Neuronal stem cell (in vitro differentiated cells): Measurements from ENCODE around the gene HEATR3.
A peak's percentile ranks its signal among the peaks of the same experiment; 100 is the strongest.

Experiments used
- DNase-seq: peaks from one replicate; pipeline ENCODE4 v3.0.0-alpha.2; 2013; ENCODE audit warnings: low spot score
- H2AFZ ChIP-seq: one replicate; pipeline ENCODE4 v1.6.1; 2013; ENCODE audit warnings: mild to moderate bottlenecking, low read length, inconsistent platforms
- H2AK5ac ChIP-seq: 2 replicates; pipeline ENCODE4 v1.6.1; 2013; ENCODE audit warnings: low read depth, mild to moderate bottlenecking, inconsistent platforms, low read length, moderate library complexity, mixed read lengths
- H2BK120ac ChIP-seq: 2 replicates; pipeline ENCODE4 v1.6.1; 2013; ENCODE audit warnings: low read depth, mild to moderate bottlenecking, inconsistent platforms, low read length, moderate library complexity, mixed read lengths
- H2BK12ac ChIP-seq: one replicate; pipeline ENCODE4 v1.6.1; 2013; ENCODE audit warnings: low read length, inconsistent platforms
- H2BK15ac ChIP-seq: 2 replicates; pipeline ENCODE4 v1.6.1; 2013; ENCODE audit warnings: mild to moderate bottlenecking, low read length, inconsistent platforms, mixed read lengths
- H2BK5ac ChIP-seq: one replicate; pipeline ENCODE4 v1.6.1; 2013; ENCODE audit warnings: inconsistent platforms, mild to moderate bottlenecking, low read length, moderate library complexity
- H3K14ac ChIP-seq: one replicate; pipeline ENCODE4 v1.6.1; 2013; ENCODE audit warnings: low read length, inconsistent platforms
- H3K18ac ChIP-seq: 2 replicates; pipeline ENCODE4 v1.6.1; 2013; ENCODE audit warnings: low read length, inconsistent platforms
- H3K23ac ChIP-seq: 2 replicates; pipeline ENCODE4 v1.6.1; 2013; ENCODE audit warnings: low read depth, mild to moderate bottlenecking, mixed read lengths, low read length, inconsistent platforms; ENCODE audit not compliant: poor library complexity
- H3K27ac ChIP-seq: replicated peaks from 3 replicates; pipeline ENCODE4 v1.5.1; 2013; ENCODE audit warnings: low read length, inconsistent platforms
- H3K27me3 ChIP-seq, 3 experiments: 2 replicates each; pipeline ENCODE4 v1.6.1; 2013; ENCODE audit warnings: low read length in 3 of 3, mild to moderate bottlenecking in 2 of 3, inconsistent platforms in 1 of 3, low read depth in 1 of 3, mixed read lengths in 1 of 3, moderate library complexity in 1 of 3; ENCODE audit not compliant: control insufficient read depth in 3 of 3, insufficient read depth in 3 of 3
- H3K36me3 ChIP-seq, 2 donors: replicated peaks in 1 of 2; 2 replicates each; pipeline ENCODE4 v1.6.1; 2013; ENCODE audit warnings: low read length in 2 of 2; ENCODE audit not compliant: control insufficient read depth in 2 of 2, insufficient read depth in 2 of 2
- H3K4ac ChIP-seq: 2 replicates; pipeline ENCODE4 v1.6.1; 2013; ENCODE audit warnings: inconsistent platforms, mild to moderate bottlenecking, low read length, moderate library complexity
- H3K4me1 ChIP-seq, 2 donors: 1 replicate in 1 of 2; 2 replicates in 1 of 2; pipeline ENCODE4 v1.6.1; 2013; ENCODE audit warnings: low read length in 2 of 2, low read depth in 1 of 2; ENCODE audit not compliant: control insufficient read depth in 2 of 2, insufficient read depth in 1 of 2
- H3K4me2 ChIP-seq: one replicate; pipeline ENCODE4 v1.6.1; 2013; ENCODE audit warnings: mild to moderate bottlenecking, low read length, inconsistent platforms; ENCODE audit not compliant: insufficient read depth, poor library complexity, severe bottlenecking
- H3K4me3 ChIP-seq, 2 donors: 2 replicates each; pipeline ENCODE4 v1.5.1; 2013; ENCODE audit warnings: low read length in 2 of 2, mild to moderate bottlenecking in 2 of 2, inconsistent platforms in 1 of 2, moderate library complexity in 1 of 2
- H3K79me1 ChIP-seq: one replicate; pipeline ENCODE4 v1.6.1; 2013; ENCODE audit warnings: low read depth, mild to moderate bottlenecking, inconsistent platforms, low read length, moderate library complexity
- H3K9ac ChIP-seq: one replicate; pipeline ENCODE4 v1.6.1; 2013; ENCODE audit warnings: mild to moderate bottlenecking, low read depth, low read length, inconsistent platforms; ENCODE audit not compliant: poor library complexity
- H3K9me3 ChIP-seq, 2 donors: replicated peaks in 1 of 2; 2 replicates each; pipeline versions ENCODE3 to v1.6.1; 2013; ENCODE audit warnings: low read length in 2 of 2, mild to moderate bottlenecking in 2 of 2, inconsistent platforms in 1 of 2, low read depth in 1 of 2, mixed read lengths in 1 of 2, moderate library complexity in 1 of 2; ENCODE audit not compliant: control insufficient read depth in 2 of 2, insufficient read depth in 1 of 2
- H4K8ac ChIP-seq: one replicate; pipeline ENCODE4 v1.6.1; 2013; ENCODE audit warnings: low read depth, mild to moderate bottlenecking, inconsistent platforms, low read length, moderate library complexity
- H4K91ac ChIP-seq: one replicate; pipeline ENCODE4 v1.6.1; 2013; ENCODE audit warnings: low read length, low read depth, mild to moderate bottlenecking, inconsistent platforms; ENCODE audit not compliant: poor library complexity
- WGBS, 2 donors: extraction: QIAGEN DNeasy Blood & Tissue Kit; methylation state at CpG; one replicate each; pipeline ENCODE4 v1.1.7; 2013; ENCODE audit warnings: missing lambda C conversion rate in 2 of 2, mixed read lengths in 1 of 2; ENCODE audit not compliant: insufficient read length in 2 of 2, insufficient replicate concordance in 1 of 2; ENCODE audit errors: extremely low coverage in 2 of 2; 5-methylcytosine and 5-hydroxymethylcytosine counted together

HEATR3 gene

DNA sequence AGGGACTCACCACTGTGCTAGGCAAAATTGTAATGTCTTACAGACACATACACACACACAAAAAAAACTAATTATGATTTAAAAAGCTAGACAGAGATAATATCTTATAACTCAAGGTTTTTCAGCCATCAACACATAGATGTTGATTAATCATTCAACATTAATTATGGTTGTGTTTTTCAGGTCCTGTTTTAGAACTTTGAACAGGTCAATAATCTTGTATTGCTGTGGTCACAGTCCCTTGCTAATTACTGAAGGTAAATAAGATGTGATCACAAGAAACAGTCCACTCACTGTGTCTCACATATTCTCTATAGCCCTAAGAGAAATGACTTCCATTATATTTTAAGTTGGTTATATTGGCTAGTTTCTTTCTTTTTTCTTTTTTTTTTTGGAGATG is 54.9 kb downstream of the HEATR3 start:
- Histone ChIP-seq H3K9me3 (no peaks in the 10 kb centered on the region), H2BK15ac (no peak overlapping the region)

DNA sequence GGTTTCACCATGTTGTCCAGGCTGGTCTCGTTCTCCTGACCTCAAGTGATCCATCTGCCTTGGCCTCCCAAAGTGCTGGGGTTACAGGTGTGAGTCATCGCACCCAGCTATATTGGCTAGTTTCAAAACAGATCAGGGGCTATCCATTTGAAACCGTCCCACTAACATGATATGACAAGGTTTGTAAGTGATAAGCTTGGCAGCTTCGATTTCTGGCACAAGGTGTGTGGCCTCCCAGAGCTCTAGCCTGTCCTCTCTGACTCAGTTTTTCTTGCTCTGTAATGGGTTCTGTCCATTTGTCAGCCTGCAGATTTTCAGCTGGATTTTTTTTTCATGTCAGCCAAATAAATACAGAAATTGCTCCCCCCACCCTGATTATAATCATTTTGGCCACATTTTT is 55.5 kb downstream of the HEATR3 start:
- Histone ChIP-seq H3K27ac (no peak overlapping the region), H4K91ac (no peak overlapping the region), H3K4me2 (no peak overlapping the region), H2BK12ac (no peak overlapping the region), H3K36me3 (no peaks in the 10 kb centered on the region), H3K4me1 (no peaks in the 10 kb centered on the region), H3K14ac (no peak overlapping the region), H3K9me3 (no peaks in the 10 kb centered on the region), H3K23ac (no peak overlapping the region), H3K79me1 (no peaks in the 10 kb centered on the region), H3K27me3 (no peaks in the 10 kb centered on the region), H2BK120ac (no peak overlapping the region), H2BK5ac (no peak overlapping the region), H2AFZ (no peak overlapping the region), H3K4me3 (no peak overlapping the region), H3K18ac (no peak overlapping the region), H4K8ac (no peak overlapping the region), H2AK5ac (no peak overlapping the region), H3K9ac (no peak overlapping the region), H2BK15ac (no peak overlapping the region), H3K4ac (no peak overlapping the region)
- no peak for DNase-seq
- no CpG with 5 or more reads among the region's 4 CpGs for WGBS, 2 donors

More for the DNA sequence above, 54.9 kb downstream of the HEATR3 start:
- Histone ChIP-seq H3K4ac (no peak overlapping the region), H3K4me3 (no peak overlapping the region), H3K27me3 (no peaks in the 10 kb centered on the region), H3K18ac (no peak overlapping the region), H2BK12ac (no peak overlapping the region), H3K36me3 (no peaks in the 10 kb centered on the region), H3K23ac (no peak overlapping the region), H3K79me1 (no peaks in the 10 kb centered on the region), H2AK5ac (no peak overlapping the region), H4K91ac (no peak overlapping the region), H2BK5ac (no peak overlapping the region), H4K8ac (no peak overlapping the region), H3K4me1 (no peaks in the 10 kb centered on the region), H2AFZ (no peak overlapping the region), H3K27ac (no peak overlapping the region), H3K4me2 (no peak overlapping the region), H3K14ac (no peak overlapping the region), H2BK120ac (no peak overlapping the region), H3K9ac (no peak overlapping the region)
- DNase-seq, result no peak

DNA sequence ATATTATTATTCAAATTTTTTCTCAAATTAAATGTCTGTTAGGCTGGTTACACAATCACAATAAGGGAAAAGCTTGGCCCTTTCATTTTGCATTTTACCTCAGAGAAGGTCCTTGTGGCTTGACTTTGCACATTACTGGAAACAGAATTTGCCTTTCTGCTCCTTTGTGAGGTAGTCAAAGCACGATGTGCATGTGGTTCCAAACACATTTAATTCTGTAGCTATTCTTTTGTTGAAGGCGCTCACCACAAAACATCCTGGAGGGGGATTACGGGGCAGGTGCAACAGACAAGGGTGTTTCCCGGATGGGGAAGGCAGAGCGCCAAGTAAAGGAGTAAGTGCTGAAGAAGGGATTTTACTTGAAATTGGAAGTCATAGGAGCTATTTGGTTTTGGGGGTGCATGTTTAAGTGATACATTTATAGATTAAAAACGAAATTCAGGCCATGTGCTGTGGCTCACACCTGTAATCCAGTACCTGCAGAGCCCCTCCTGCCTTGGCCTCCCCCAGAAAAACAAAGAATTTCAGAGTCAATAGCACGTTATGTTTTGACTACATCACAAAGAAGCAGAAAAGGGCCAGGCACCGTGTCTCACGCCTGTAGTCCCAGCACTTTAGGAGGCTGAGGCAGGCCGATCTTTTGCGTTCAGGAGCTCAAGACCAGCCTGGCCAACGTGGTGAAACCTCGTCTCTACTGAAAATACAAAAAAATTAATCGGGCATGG is 56.1 kb downstream of the HEATR3 start:
- Histone ChIP-seq H2BK5ac (no peak overlapping the region), H3K18ac (no peak overlapping the region), H3K9ac (no peak overlapping the region), H3K14ac (no peak overlapping the region), H2BK12ac (no peak overlapping the region), H3K27ac (no peak overlapping the region), H3K23ac (no peak overlapping the region), H2BK120ac (no peak overlapping the region), H3K9me3 (no peaks in the 10 kb centered on the region), H3K27me3 (no peaks in the 10 kb centered on the region), H3K4me1 (no peaks in the 10 kb centered on the region), H3K4me3 (no peak overlapping the region), H3K79me1 (no peaks in the 10 kb centered on the region), H2AFZ (peak overlapping the region; percentile 11), H4K8ac (no peak overlapping the region), H3K36me3 (no peaks in the 10 kb centered on the region), H3K4ac (no peak overlapping the region), H2AK5ac (no peak overlapping the region), H2BK15ac (no peak overlapping the region), H4K91ac (no peak overlapping the region), H3K4me2 (no peak overlapping the region)
- no peak for DNase-seq
- WGBS, 2 donors, result no CpG with 5 or more reads among the region's 14 CpGs

DNA sequence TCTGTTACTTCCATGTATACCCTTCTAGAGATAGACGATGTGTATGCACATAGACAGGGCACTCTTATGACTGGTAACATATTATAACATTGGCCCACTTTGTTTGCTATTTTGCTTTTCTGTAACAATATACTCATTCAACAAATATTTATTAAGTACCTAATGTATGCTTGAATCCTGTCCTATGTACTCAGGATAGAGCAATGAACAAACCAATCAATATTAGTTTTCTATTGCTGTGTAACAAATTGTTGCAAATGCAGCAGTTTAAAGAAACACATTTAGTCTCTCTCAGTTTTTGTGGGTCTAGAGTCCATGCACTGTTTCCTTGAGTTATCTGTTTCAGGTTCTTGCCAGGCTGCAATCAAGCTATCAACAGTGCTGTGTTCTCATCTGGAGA is 57.6 kb downstream of the HEATR3 start:
- no peak overlapping the region for H2BK5ac ChIP-seq

More for the DNA sequence above, 57.6 kb downstream of the HEATR3 start:
- Histone ChIP-seq H3K14ac (no peak overlapping the region), H3K4me2 (no peak overlapping the region), H3K27me3 (no peaks in the 10 kb centered on the region), H3K36me3 (no peaks in the 10 kb centered on the region), H3K9ac (no peak overlapping the region), H2BK120ac (no peak overlapping the region), H2BK12ac (no peak overlapping the region), H3K4me3 (no peak overlapping the region), H2AFZ (no peak overlapping the region), H2AK5ac (no peak overlapping the region), H3K4ac (no peak overlapping the region), H4K91ac (no peak overlapping the region), H3K27ac (no peak overlapping the region), H3K4me1 (no peaks in the 10 kb centered on the region), H2BK15ac (no peak overlapping the region), H3K9me3 (no peaks in the 10 kb centered on the region), H4K8ac (no peak overlapping the region), H3K18ac (no peak overlapping the region), H3K23ac (no peak overlapping the region), H3K79me1 (no peaks in the 10 kb centered on the region)
- no peak for DNase-seq
- WGBS, 2 donors, result no CpG with 5 or more reads among the region's 1 CpG
